Loucy (cell line): ENCODE results near the gene ESR2.

Experiments
- H2AFZ ChIP-seq: fragments of 200-600 bp; sonication (generic); 2 replicates; pipeline ENCODE4 v1.6.0; 2016; ENCODE audit warnings: antibody characterized with exemption, mild to moderate bottlenecking, low read length, moderate library complexity
- H3F3A ChIP-seq: fragments of 200-600 bp; 2 replicates; pipeline ENCODE4 v1.6.0; 2016; ENCODE audit warnings: antibody characterized with exemption, low read depth, mild to moderate bottlenecking
- H3K27me3 ChIP-seq: fragments of 200-600 bp; sonication (generic); 2 replicates; pipeline ENCODE4 v1.6.1; 2014; ENCODE audit warnings: low read length, mild to moderate bottlenecking; ENCODE audit not compliant: insufficient read depth, poor library complexity, severe bottlenecking
- H3K36me3 ChIP-seq: fragments of 200-600 bp; sonication (generic); 2 replicates; pipeline ENCODE4 v1.6.1; 2016; ENCODE audit warnings: low read length; ENCODE audit not compliant: insufficient read depth
- H3K4me1 ChIP-seq: fragments of 200-600 bp; sonication (generic); 2 replicates; pipeline ENCODE4 v1.5.1; 2014; ENCODE audit warnings: low read length, mild to moderate bottlenecking; ENCODE audit not compliant: insufficient read depth, poor library complexity, severe bottlenecking
- H3K4me2 ChIP-seq: fragments of 200-600 bp; sonication (generic); 2 replicates; pipeline ENCODE4 v1.6.0; 2014; ENCODE audit warnings: antibody characterized with exemption, low read length, low read depth, mild to moderate bottlenecking; ENCODE audit not compliant: poor library complexity, severe bottlenecking
- H3K4me3 ChIP-seq: fragments of 200-600 bp; sonication (generic); 2 replicates; pipeline ENCODE4 v1.5.1; 2014; ENCODE audit warnings: low read length, mild to moderate bottlenecking, mixed read lengths; ENCODE audit not compliant: poor library complexity, severe bottlenecking
- H3K79me2 ChIP-seq: fragments of 200-600 bp; sonication (generic); 2 replicates; pipeline ENCODE4 v1.6.1; 2014; ENCODE audit warnings: low read length; ENCODE audit not compliant: insufficient read depth
- H3K9ac ChIP-seq: fragments of 200-600 bp; sonication (generic); 2 replicates; pipeline ENCODE4 v1.6.0; 2014; ENCODE audit warnings: mild to moderate bottlenecking, low read depth, low read length, moderate library complexity; ENCODE audit not compliant: poor library complexity, severe bottlenecking
- H3K9me2 ChIP-seq: fragments of 200-600 bp; sonication (generic); replicated peaks from 2 replicates; pipeline ENCODE4 v1.6.1; 2016; ENCODE audit warnings: low read depth, low read length, mixed read lengths
- H3K9me3 ChIP-seq: fragments of 200-600 bp; sonication (generic); 2 replicates; pipeline ENCODE4 v1.6.1; 2014; ENCODE audit warnings: mild to moderate bottlenecking, antibody characterized with exemption, low read length, low read depth; ENCODE audit not compliant: insufficient read depth
- H4K20me1 ChIP-seq: fragments of 200-600 bp; sonication (generic); 2 replicates; pipeline ENCODE4 v1.6.0; 2014; ENCODE audit warnings: antibody characterized with exemption, low read length, mild to moderate bottlenecking; ENCODE audit not compliant: insufficient read depth, poor library complexity, severe bottlenecking
- EZH2phosphoT487 ChIP-seq: fragments of 200-600 bp; IDR thresholded peaks from 2 replicates; pipeline ENCODE4 v1.6.1; 2018; ENCODE audit warnings: antibody characterized with exemption, mild to moderate bottlenecking, moderate library complexity, borderline replicate concordance
- TF ChIP-seq, protein P1 (sequence below): fragments of 200-600 bp; sonication (generic); conservative IDR thresholded peaks from 2 replicates; pipeline ENCODE4 v1.5.1; 2014; ENCODE audit warnings: mild to moderate bottlenecking, antibody characterized with exemption, low read length

ESR2 gene

DNA sequence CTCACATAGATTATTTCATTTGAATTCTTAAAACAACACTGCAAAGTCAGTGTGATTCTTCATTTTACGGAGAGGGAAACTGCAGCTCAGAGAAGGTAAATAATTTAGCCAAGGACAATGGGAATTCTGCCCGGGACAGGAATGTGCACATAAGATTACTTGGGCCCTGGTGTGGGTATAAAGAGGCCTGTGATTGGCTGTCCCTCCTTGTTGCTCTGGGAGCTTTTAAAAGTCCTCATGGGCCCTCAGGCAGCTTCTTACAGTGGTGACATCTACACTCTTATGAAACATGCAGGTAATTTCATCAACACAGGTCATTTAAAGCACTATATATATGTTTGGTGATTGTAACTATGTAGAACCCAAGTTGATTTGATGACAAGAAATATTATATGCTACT lies 100.3 kb downstream of the ESR2 start:
- no peaks in the 10 kb centered on the region for H3K27me3 ChIP-seq
- no peaks in the 10 kb centered on the region for H3K9me3 ChIP-seq
- H3K4me2 ChIP-seq = no peak overlapping the region
- no peaks in the 10 kb centered on the region for H3F3A ChIP-seq
- H3K4me3 ChIP-seq = no peak overlapping the region
- H3K79me2 ChIP-seq = no peaks in the 10 kb centered on the region
- H3K4me1 ChIP-seq = peaks cover 20% of the 10 kb centered on the region
- peaks cover 7% of the 10 kb centered on the region; the same call in 1 of the 2 replicates for H3K36me3 ChIP-seq
- no peaks in the 10 kb centered on the region for H3K9me2 ChIP-seq
- H2AFZ ChIP-seq = no peak overlapping the region
- TF ChIP-seq EZH2phosphoT487 = no peak
- TF ChIP-seq, protein P1, sequence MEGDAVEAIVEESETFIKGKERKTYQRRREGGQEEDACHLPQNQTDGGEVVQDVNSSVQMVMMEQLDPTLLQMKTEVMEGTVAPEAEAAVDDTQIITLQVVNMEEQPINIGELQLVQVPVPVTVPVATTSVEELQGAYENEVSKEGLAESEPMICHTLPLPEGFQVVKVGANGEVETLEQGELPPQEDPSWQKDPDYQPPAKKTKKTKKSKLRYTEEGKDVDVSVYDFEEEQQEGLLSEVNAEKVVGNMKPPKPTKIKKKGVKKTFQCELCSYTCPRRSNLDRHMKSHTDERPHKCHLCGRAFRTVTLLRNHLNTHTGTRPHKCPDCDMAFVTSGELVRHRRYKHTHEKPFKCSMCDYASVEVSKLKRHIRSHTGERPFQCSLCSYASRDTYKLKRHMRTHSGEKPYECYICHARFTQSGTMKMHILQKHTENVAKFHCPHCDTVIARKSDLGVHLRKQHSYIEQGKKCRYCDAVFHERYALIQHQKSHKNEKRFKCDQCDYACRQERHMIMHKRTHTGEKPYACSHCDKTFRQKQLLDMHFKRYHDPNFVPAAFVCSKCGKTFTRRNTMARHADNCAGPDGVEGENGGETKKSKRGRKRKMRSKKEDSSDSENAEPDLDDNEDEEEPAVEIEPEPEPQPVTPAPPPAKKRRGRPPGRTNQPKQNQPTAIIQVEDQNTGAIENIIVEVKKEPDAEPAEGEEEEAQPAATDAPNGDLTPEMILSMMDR = no peak
- no peak overlapping the region for H3K9ac ChIP-seq
- no peaks in the 10 kb centered on the region for H4K20me1 ChIP-seq

DNA sequence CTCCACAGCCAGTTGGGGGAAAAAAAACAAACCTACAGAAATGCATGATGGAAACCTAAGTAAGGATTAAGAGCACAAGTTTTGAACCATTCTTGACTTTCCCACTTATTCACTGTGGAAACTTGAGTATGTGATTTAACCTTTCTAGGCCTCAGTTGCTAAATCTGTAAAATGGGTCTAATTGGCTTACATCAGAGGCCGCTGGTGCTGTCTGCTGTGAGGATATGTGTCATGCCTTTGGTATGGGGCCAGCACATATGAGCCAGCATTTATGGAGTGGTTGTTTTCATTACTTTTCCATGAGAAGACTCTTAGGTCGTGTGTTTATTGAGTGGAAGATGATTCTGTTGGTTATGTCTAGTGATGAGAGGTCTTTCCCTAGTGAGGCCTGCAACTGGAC lies 102.4 kb downstream of the ESR2 start:
- H3K4me1 ChIP-seq = peaks cover 20% of the 10 kb centered on the region
- no peak overlapping the region for H3K9ac ChIP-seq
- no peaks in the 10 kb centered on the region for H3F3A ChIP-seq
- H3K27me3 ChIP-seq = no peaks in the 10 kb centered on the region
- no peak overlapping the region for H3K4me3 ChIP-seq
- H3K9me2 ChIP-seq = no peaks in the 10 kb centered on the region
- TF ChIP-seq, protein P1 = no peak
- TF ChIP-seq EZH2phosphoT487 = no peak
- no peaks in the 10 kb centered on the region for H3K9me3 ChIP-seq
- H3K36me3 ChIP-seq = peaks cover 16% of the 10 kb centered on the region; the same call in 1 of the 2 replicates
- H3K4me2 ChIP-seq = no peak overlapping the region
- H4K20me1 ChIP-seq = no peaks in the 10 kb centered on the region
- no peaks in the 10 kb centered on the region for H3K79me2 ChIP-seq
- H2AFZ ChIP-seq = no peak overlapping the region

DNA sequence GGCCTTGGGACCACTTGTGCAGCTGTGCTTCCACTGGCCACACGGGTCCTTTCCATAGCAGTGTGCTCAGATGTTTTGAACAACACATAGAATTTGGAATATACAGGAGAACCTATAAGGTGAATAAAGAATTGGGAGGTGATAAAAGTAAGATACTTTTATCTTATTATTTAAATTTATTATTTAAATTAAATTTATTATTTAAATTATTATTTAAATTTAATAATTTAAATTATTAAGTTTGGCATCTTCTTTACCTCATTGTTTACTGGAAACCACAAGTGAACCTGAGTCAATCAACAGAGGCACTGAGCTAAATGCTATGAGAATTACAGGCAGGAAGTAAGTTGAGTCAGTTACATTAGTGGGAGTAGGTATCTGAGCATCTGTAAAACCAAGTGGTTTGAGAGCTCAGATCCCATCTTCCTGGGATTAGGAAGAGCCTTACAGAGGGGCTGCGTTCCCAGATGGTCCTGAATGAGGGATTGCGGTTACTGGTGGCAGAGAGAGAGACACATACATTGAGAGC lies 103.1 kb downstream of the ESR2 start:
- Histone ChIP-seq H3K9me2 (no peaks in the 10 kb centered on the region), H3K4me3 (no peak overlapping the region), H2AFZ (no peak overlapping the region), H4K20me1 (no peaks in the 10 kb centered on the region), H3K9me3 (no peaks in the 10 kb centered on the region), H3F3A (no peaks in the 10 kb centered on the region), H3K4me2 (no peak overlapping the region), H3K36me3 (peaks cover 17% of the 10 kb centered on the region; the same call in 1 of the 2 replicates), H3K4me1 (peaks cover 19% of the 10 kb centered on the region), H3K9ac (no peak overlapping the region), H3K27me3 (no peaks in the 10 kb centered on the region), H3K79me2 (no peaks in the 10 kb centered on the region)
- no peak for TF ChIP-seq EZH2phosphoT487
- TF ChIP-seq, protein P1 = no peak
